HG02759 (cell line): ENCODE data around the gene MOV10L1.
"Not testable (repeated sequence)": the region's sequence is repeated elsewhere in the genome, so short reads cannot be mapped to it uniquely, and the experiment has no call there.

ENCODE experiments used
- ATAC-seq: cut with Tn5 transposase; IDR thresholded peaks from one replicate; pipeline ENCODE4 v1.9.1; 2021; ENCODE audit warnings: mild to moderate bottlenecking, moderate library complexity; ENCODE audit not compliant: unreplicated experiment

MOV10L1 gene

DNA sequence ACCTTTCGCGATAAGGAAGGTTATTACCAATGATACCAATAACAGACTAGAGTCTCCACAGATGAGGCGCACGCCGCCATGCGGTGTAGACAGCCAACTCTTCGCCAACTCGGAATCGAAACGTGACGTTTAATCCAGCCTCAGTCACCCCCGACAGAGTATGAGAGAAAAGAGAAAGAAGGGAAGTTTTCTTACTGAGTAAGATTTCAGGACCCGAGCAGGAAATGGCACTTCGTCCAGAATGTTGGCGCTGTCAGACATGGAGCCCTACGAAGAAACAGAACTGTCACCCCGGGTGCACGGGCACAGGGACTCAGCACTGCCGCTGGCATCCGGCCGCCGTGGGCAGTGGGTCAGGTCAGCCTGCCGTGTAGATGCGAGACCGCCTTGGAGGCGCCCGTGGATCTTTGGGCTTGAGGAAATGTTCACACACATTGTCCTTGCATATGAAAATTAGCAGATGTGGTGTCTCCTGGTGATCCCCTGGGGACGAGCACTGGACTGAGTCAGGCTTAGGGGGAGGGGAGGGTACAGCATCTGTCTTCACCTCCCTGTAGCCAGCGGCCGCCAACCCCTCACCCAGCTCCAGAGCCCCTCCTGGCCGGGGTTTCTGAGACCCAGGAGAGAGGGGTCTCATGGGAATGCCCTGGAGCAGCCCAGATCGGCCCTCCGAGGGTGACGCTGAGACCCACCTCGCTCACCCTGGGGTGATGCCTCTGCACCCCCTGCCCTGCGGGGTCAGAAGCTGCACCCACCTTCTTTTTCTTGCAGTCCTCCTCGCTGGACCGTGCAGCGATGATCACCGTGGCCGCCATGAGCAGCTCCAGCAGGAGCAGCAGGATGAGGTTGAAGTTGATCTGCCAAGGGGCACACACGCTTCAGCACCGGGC, 12.9 kb upstream of the MOV10L1 start:
- ATAC-seq: no peak

DNA sequence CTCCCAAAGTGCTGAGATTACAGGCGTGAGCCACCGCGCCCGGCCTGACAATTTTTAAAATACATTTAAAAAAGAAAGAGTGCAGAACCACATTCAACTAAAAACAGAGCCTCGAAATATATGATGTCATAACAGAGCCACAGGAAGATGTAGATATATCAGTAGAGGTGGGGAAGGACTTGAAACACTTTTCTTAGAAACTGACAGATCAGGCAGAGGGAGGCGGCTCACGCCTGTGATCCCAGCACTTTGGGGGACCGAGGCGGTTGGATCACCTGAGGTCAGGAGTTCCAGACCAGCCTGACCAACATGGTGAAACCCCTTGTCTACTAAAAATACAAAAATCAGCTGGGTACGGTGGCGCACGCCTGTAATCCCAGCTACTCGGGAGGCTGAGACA, 11.6 kb upstream of the MOV10L1 start:
- ATAC-seq: no peak

DNA sequence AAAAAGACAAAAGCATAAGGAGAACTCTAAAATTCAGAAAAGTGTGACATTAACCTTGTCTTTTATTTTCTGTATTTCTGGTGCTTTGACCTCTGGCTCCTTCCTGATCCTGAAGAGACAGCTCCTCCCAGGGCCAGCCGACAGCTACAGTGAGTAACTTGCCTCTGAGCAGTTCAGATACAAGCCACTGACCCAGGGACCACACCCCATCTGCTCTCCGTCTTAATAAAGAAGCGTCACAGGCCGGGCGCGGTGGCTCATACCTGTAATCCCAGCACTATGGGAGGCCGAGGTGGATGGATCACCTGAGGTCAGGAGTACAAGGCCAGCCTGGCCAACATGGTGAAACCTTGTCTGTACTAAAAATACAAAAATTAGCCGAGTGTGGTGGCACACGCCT, 11.0 kb upstream of the MOV10L1 start:
- no peak for ATAC-seq

DNA sequence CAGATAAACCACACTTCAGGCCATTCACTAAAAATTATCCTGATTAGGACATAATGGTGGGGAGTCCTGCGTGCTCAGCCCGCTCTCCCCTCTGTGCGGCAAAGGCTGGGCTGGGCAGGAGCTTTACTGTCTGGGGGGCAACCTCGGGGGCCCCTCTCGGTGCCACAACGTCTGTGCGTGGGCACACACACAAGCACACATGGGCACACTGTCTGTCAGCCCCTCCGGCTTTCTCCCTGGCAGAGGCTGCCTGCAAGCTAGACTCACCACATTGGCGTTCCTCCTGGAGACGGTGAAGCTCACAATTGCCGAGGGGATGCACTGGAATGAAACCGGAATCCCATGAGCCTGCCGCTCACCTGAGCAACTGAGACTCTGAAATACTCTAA, 9.7 kb upstream of the MOV10L1 start:
- ATAC-seq: no peak

DNA sequence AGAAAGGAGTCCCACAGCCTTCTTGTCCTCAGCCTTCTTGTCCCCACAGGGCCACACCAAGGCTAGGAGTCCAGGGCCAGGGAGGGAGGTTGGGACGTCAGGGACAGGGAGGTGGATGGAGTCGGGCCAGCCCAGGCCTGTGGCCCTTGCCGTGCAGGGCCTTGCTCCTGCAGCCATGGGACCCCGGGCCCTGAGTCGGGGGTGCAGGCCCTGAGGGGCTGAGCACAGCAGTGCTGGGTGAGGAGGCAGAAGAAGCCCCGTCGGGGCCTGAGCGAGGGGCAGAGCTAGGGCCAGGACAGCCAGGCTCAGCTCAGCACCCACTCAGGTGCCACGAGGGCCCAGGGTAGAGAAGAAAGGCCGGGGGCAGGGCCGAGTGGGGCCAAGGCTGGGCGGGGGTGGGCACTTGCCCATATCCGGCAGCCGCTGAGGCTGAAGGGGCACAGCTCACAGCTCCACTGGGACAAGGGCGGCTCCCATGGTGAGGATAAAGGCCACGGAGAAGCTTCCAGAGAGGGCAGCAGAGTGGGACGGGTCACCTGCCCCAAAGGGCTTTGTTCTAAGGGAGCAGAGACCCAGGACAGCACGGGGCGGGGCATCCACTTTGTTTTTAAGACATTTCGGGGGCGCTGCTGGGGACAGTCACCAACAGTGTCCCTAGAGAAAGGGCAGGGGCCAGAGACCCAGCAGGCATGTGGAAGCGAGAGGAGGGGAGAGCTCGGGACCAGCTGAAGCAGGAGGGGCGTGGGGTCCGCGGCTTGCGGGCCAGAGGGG, 8.2 kb upstream of the MOV10L1 start:
- no peak for ATAC-seq

DNA sequence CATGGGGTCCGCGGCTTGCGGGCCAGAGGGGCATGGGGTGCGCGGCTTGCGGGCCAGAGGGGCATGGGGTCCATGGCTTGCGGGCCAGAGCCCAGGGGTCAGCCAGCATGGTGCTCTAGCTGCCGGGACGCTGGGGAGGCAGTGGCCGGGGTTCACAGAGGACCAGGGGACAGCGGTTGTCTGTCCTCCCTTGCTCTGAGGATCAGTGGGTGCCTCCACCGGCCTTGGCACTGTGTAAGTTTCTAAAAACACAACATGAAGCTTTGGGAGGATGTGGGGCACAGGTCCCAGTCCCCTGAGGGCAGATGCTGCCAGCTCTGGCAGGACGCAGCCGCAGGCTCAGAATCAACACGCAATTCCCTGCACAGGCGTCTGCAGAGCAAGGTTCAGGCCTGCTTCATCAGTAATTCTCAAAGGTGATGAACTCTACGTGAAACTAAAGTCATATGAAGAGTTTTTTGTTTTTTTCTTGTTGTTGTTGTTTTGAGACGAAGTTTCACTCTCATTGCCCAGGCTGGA, 7.5 kb upstream of the MOV10L1 start:
- no peak for ATAC-seq

DNA sequence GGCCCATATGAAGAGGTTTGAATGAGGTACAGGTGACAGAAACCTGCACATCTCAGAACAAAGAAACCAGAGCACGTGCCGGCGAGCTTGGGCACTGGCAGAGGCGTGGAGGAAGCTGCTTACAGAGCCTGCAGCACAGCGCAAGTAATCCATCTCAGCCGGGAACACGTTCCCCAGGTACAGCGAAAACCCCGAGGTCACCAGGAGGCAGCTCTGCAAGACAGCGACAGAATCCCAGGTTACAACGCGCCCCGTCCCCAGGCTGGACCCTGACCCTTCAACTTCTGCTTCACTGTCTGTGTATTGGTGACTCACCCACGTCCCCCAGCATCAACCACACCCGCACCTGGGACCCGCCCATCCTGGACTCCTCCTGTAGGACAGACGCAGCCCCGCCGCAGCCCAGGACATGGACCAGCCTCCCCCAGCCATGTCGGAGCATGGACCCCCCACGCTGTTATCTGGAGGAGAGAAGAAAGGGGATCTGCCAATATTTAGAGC, 6.8 kb upstream of the MOV10L1 start:
- no peak for ATAC-seq

DNA sequence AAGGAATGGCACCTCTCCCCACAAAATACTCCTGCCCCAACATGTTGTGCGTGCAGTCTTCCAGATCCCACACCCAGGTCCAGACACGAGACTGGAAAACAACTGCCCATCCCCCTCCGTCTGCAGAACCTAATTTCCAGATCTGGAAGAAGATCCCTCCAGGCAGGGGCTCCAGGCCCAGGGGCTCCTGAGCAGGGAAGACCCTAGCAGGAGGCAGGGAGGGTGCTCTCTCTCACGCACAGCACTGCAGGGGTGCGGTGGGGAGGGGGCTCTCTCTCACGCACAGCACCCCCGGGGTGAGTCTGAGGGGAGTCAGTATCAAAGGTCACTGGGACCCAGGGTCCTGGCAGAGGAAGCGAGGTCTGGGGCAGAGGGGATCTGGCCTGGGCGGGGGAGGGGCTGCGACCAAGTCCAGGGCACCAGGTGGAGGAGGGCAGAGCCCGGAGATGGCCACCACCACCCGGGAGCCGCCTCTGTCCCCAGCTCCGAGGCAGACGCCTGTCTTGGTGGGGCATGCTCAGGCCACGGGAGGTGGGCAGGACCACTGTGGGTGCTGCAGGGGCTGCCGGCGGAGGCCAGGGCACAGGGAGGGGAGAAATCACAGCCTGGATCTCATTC, 6.2 kb upstream of the MOV10L1 start:
- no peak for ATAC-seq

DNA sequence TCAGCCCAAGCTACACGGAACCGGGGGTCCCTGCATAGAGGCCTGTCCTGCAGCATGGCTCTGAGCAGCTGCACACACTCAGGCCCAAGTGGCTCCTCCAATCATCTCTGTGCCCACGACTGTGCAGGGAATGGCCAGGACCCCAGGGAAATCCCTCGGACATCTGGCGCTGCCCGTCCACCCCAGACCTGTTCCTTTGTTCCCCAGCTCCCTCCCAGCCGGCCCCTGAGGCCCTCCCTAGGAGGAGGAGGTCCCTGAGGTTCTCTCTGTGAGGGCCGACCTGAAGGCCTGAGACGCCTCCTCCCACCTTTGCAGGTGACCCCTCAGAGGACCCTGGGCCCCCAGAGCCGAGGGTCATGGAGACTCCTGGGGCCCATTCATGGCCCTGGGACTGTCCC, 5.7 kb upstream of the MOV10L1 start:
- ATAC-seq: no peak

DNA sequence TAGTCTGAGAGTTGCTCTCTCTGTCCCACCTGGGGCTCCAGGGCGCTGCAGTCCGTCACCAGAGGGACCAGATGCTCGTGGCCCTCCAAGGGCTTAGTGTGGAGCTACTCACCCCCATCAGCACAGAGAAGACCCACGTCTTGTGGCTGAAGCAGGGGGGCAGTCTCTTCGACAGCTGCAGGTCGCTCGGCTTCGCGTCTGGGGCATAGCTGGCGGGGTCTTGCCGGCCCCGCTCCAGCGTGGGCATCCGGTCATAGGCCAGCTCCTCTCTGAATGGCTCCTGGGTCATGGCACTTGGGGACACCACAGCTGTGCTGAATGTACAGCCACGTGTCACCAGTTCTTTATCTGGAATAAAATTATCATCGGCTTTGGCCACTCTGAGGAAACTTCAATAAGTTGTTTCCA, 5.2 kb upstream of the MOV10L1 start:
- no peak for ATAC-seq

DNA sequence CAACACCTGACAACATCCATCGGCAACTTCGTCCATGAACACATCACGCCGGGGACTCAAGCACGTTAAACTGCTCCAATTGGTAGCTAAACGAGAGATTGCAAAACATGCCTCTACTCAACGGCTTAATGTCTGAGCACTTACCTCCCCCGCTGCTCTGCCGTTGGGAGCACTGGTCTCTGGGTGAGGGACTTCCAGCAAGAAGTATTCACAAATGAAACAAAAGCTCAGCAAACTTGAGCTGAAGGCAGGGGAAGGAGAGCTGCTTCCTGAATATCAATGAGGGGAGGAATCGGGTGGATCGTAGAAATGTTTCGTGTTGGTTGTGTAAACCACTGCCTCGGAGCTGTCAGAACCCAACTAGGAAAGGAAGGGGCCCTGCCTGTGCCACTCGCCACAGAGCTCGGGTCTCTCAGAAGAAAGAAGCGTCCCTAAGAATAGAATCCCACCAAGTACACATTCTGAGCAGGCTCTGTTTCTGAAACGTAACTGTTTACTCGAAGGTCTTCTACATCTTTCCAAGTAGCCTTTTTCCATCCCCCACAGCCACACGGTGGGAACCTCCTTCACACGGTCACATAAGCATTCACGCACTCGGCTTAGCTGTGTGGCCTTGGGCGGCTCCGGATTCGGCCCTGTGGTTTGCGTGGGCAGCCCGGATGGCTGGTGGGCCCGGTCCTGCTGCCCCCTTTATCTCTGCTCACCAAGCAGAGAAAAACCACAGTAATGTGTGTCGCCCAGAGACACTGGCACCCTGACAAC, 4.4 kb upstream of the MOV10L1 start, which contains the start of gene MLC1:
Gene MLC1, minus strand, starts transcription at position 216 of the 762 bp plus-strand sequence. CDS start 524 bp downstream, outside the sequence.
- ATAC-seq: no peak

DNA sequence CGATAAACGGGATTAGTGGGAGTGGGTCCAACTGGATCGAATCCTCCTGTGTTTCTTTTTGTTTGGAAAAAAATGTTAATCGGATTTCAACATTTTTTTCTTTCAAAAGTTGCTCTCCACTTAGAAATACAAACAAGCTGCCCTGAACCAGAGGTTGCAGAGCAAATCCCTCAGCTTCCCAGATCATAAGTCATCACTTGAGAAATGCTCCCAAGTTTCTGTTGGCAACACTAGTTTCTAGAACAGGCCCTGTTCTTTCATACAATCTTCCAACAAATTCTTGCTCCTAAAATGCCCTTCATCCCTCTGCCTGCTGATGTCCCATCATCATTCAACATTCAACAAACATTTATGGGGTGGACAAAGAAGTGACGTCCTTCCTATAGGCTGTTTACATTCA, 3.3 kb upstream of the MOV10L1 start:
- ATAC-seq: no peak

DNA sequence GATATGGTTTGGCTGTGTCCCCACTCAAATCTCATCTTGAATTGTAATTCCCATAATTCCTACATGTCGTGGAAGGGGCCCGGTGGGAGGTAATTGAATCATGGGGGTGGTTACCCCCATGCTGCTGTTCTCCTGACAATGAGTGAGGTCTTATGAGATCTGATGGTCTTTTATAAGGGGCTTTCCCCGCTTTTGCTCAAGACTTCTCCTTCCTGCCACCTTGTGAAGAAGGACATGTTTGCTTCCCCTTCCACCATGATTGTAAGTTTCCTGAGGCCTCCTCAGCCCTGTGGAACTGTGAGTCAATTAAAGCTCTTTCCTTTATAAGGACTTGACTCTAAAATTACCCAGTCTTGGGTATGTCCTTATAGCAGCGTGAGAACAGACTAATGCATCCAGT, 2.8 kb upstream of the MOV10L1 start:
- not testable (repeated sequence) for ATAC-seq

DNA sequence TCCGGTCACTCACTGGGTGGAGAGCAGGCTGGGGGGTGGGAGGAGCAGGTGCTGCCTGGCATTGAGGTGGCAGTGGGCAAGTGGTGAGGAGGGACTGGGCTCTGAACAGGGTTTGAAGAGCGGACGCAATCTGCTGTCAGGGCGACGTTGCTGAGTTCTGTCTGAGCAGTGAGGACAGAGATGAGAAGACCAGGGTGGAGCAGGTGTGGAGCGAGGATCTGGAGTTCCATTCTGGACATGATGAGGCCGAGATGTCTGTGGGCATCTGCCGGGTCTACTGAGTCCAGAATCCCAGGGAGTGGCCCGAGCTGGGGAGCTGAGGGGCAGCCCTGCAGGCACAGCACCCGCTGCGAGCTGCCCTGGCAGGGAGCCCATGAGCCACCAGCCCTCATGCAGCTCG, 2.2 kb upstream of the MOV10L1 start:
- ATAC-seq: no peak

DNA sequence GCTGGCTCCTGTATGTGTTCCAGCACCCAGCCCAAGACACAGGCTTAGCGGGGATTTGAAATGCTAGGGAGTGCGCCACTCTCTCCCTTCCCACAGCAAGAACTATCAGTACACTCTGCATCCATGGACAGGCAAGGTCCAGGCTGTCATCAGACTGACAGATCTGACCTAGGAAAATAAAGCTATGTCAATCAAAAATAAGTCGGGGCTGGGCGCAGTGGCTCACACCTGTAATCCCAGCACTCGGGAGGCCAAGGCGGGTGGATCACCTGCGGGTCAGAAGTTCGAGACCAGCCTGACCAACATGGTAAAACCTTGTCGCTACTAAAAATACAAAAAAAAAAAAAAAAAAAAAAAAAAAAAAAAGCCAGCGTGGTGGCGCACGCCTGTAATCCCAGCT, 1.7 kb upstream of the MOV10L1 start:
- no peak for ATAC-seq

DNA sequence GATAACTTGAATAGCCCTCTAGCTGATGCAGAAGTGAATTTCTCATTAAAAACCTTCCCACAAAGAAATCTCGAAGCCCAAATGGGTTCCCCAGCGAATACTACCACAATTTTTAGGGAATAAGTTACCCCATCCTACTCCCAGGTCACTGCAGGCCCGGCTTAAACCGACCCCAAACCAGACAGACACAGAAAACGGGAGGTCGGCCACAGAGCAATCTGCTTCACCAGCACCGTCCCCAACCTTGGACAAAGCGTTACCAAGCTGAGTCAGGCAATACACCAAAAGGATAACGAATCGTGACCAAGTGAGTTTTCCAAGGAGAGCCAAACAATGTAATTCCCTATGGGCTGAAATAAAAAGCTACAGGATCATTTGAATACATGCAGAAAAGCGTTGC, 575 bp upstream of the MOV10L1 start:
- no peak for ATAC-seq

DNA sequence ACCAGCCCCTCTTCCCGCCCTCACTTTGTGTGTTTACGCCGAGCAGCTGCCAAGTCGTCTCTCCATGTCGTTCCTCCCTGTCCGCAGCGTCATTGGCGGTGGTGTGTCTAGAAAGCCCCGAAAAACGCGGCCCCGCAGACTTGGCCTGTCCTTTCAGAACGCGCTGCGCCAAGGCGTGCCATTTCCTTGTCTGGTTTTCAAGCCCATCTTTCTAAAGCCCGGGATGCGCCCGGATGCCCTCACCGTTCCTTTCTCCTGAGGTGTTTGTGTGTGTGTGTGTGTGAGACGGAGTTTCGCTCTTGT, 557 bp downstream of the MOV10L1 start:
- no peak for ATAC-seq

DNA sequence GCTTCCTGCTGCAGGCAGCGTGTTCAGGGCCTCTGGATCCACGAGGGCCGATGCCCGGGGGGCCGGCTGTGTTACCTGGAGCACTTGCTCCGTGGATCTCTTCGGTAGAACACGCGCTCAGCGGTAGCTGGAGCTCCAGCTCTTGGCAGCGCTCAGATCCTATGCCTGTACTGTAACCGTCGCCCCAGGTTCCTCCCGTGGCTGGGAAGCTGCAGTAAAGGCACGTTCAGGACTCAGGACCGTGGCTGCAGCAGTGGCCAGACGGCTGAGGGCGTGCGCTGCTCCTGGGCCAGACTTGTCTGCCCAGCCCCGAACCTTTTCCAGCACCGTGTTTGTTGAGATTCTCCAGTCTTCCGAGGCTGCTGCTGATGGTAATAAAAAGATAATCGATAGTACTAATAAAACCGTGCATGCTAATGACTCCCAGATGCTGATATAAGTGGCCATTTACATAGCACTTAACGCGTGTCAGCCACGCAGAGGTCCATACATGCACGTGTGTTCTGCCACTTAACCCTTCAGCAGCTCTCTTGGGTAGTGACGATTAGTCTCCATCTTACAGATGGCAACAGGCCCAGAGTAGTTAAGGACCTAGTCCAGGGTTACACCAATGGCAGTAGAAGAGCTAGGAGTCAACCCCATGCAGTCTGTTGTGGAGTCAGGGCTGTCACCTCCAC, 1.4 kb downstream of the MOV10L1 start:
- no peak for ATAC-seq

DNA sequence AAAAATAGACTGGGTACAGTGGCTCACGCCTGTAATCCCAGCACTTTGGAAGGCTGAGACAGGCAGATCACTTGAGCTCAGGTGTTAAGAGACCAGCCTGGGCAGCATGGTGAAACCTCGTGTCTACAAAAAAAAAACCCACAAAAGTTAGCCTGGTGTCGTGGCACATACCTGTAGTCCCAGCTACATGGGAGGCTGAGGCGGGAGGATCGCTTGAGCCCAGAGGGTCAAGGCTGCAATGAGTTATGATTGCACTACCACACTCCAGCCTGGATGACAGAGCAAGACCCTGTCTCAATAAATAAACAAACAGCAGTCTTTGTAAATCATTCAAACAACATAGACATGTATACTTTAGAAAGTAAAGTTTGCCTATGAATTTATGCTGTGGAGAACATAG, 2.5 kb downstream of the MOV10L1 start:
- ATAC-seq: no peak

DNA sequence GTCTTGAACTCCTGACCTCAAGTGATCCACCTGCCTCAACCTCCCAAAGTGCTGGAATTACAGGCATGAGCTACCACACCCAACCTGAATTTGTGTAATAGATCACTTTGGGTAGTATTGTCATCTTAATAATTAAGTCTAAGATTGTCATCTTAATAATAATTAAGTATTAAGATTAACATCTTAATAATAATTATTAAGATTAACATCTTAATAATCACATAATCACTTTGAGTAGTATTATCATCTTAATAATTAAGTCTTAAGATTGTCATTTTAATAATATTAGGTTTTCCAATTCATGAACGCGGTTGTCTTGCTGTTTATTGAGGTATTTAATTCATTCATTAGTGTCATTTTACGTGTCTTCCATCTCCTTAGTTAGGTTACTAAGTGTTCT, 8.2 kb downstream of the MOV10L1 start:
- ATAC-seq: no peak
